T-helper 9 cell (primary cell): Measurements from ENCODE around the gene SLC29A2.
"Not testable (repeated sequence)": the region's sequence is repeated elsewhere in the genome, so short reads cannot be mapped to it uniquely, and the experiment has no call there.

ENCODE experiments used
- DNase-seq: peaks from one replicate; pipeline ENCODE4 v3.0.0-alpha.2; 2020

The SLC29A2 gene

GRCh38 chr11:66380264-66380663 is 8.7 kb upstream of the SLC29A2 start:
- DNase-seq: not testable (repeated sequence)

- not testable (repeated sequence) for DNase-seq
These were observed 2.2 kb upstream of the SLC29A2 start for GRCh38 chr11:66373690-66374287.

DNA sequence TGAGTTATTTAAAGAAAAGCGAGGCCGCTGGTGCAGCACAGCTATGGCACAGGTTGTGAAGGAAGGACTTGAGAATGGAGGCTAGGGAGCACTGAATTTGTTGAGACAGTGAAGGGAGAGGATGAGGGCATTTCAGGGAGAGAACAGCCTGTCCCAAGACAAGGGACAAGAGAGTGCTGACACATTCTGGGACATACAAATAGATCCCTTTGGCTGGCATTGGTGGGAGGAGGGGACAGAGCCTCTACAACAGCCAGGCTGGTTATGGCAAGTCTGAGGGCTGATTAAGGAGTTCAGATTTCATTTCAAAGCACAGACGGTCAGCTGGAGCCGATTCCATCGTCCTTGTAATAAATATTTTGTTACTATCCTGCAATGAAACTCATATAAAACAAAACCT is 1.7 kb upstream of the SLC29A2 start:
- DNase-seq: no peak

DNA sequence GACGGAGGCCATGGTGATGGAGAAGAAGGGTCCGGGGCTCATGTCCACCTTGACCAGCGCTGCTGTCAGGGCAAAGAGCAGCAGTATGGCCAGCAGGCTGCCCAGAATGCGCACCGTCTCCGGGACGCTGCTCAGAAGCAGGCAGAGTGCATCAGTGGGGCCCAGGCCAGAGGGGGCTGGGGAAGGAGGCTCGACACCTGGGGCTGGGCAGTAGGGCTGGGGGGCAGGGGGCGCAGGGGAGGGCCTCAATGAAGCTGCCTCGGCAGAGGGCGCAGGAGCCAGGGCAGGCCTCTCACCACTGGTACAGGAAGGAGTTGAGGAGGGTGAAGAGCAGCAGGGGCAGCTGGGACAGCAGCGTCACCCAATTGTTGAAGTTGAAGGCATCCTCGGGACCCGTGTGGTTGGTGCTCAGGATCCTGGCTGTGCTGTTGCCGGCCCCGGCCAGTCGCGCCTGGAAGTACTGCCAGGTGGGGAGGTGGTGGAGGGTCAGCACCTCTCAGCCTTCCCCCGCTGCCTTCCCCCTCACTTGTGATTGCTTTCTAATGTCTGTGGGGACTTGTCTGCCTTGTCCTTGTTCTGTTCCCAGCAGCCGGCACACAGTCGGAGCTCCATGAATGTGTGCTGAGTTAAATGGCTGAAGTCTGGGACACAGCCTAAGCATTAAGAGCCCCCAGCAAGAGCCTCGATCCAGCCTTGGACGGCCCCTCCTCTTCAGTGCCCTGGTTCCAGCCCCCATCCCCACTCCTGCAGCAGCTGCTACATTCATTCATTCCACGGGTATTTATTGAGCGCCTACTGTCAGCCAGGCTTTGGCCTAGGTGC is 2.3 kb downstream of the SLC29A2 start:
- no peak for DNase-seq

- DNase-seq: no peak
These were observed 3.1 kb downstream of the SLC29A2 start for GRCh38 chr11:66368484-66368883.

DNA sequence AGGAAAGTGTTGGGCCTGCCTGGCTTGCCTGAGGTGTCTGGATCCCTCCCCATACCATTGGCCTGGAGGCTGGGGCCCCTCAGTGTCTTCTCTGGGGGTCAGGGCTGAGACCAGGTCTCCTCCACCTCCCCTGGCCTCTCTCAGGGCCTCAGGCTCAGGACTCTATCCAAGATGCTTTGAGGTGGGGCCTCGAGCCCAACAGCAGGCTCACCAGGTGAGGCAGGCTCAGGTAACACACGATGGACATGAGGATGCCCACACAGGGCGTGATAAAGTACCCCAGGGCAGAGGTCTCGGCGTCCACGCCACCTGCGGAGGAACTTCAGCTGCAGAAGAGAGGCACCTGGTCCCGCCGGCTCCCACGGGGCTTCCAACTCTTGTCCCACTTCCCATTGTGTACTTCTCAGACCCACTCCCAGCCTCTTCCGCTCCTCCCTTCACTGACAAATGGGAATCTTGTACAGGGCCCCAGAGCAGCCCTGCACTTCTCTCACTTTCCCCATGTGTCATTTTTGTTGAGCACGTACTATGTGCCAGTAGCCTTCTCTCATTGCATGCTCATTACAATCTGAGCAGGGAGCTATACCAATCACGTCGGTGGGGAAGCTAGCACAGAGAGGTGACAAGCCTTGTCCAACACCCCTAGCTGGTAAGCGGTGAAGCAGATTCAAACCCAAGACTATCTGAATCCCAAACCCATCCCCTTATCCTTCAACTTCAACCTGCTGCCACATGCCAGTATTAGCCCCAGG is 3.8 kb downstream of the SLC29A2 start:
- no peak for DNase-seq

GRCh38 chr11:66366844-66367477 is 4.6 kb downstream of the SLC29A2 start:
- DNase-seq: no peak

DNA sequence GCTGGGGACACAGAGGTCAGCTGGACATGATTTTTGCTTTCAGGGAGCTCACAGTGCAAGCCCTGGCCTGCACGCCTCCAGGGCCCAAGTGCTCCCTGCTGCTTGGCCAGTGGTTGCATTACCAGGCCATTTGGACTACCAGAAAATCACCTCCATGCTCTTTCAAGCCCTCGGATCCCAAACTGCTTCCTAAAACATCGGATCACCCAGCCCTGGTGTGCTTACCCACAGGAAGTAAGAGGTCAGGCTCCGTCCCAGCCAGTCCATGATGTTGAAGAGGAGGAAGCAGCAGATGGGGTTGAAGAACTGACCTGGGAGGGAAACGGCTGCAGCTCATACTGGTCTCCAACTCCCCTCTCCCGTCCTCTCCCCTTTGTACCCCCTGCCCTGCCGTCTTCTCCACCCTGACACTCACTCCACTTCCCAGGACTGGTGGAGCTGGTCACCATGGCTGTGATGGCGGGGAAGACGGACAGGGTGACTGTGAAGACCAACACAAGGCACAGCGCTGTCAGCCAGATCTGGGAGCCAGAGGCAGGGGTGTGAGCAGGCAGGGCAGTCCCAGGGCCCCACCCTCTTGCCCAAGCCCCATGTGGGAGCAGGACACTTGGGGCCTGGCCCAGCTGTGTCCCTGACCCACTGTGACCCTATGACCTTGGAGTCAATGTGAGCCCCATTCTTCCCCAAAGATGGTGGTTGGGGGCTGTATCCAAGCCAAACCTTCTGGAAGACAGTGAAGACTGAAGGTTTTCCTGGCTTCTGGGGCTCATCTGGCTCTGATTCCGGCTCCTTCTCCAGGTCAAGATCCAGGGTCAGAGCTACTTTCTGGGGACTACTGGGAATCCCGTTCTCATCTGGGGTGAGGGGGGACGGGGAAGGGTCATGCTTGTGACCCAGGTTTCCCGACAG is 5.6 kb downstream of the SLC29A2 start:
- DNase-seq: no peak

DNA sequence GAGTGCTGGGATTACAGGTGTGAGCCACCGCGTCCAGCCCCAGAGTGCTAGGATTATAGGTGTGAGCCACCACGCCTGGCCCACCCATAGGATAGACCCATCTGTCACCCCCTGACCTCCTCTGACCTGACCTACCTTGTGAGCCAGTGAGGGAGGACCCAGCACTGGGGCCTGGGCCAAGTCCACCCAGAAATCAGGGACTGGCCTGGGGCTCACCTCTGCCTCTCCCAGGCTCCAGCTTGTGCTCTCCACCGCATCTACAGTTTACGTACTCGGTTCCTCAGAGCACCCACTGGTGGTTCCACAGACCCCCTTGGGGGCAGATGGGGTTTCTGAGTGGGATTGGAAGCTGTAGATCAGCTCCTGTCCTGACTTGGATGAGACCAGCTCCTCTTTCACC is 6.4 kb downstream of the SLC29A2 start:
- no peak for DNase-seq

DNA sequence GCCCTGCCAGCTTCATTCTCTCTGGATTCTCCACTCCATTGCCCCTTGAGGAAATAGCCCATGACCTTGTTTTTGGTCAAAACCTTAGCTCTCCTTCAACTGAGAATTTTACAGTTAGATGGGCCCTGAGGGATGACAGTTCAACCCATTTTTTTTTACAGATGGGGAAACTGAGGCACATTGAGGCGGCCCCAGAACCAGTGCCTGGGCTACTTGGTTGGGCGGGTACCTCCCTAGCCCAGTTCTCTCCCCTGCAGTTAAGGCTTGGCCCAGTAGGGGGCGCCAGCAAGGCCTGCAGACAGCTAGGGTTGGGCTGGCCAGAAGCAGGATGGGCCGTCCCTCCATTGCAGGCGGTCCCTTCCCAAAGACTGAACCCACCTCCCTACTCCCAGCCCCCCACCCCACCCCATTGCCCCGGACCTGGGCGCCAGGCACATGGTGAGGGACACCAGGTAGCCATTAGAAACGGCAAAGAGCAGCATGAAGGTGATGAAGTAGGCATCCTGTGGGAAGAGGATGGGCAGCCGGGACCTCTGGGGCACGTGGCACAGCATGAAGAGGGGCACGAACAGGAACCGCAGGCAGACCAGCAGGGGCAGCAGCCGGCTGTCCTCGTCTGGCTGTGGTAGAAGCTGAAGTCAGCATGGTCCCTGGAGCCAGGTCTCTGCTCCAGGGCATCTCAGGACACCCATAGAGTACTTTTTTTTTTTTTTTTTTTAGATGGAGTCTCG is 7.6 kb downstream of the SLC29A2 start:
- DNase-seq: peak; percentile 67

GRCh38 chr11:66363187-66363601 is 8.4 kb downstream of the SLC29A2 start:
- DNase-seq: no peak

- DNase-seq: no peak
These were observed 8.9 kb downstream of the SLC29A2 start for GRCh38 chr11:66362481-66363147.

- DNase-seq: no peak
These were observed 10.0 kb downstream of the SLC29A2 start for GRCh38 chr11:66361502-66361941.

DNA sequence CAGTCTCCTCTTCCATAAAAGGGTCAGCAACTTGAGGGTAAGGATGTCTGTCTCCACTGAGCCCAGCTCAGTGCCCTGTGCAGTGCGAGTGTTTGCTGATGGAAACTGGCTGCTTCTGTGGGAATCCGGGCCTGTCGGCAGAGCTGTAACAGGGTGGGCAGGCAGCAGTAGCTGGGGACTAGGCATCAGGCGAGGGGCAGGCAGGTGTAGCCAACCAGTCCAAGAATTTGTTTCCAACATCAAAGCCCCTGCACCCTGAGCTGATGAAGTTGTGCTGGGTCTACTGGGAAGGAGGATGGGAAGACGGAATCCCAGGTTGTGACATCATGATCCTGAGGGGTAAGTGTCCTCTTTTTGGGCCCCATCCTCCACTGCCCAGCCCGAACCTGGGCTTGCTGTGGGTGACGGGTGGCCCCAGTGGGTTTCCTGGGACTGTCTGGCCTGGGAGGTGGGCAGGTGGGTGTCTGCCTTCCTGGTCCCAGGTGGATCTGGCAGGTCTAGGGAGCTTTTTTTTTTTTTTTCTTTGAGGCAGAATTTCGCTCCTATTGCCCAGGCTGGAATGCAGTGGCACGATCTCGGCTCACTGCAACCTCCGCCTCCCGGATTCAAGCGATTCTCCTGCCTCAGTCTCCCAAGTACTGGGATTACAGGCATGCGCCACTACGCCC is 11.0 kb downstream of the SLC29A2 start:
- DNase-seq: no peak

- DNase-seq: no peak
These were observed 11.9 kb downstream of the SLC29A2 start for GRCh38 chr11:66359662-66360087.

DNA sequence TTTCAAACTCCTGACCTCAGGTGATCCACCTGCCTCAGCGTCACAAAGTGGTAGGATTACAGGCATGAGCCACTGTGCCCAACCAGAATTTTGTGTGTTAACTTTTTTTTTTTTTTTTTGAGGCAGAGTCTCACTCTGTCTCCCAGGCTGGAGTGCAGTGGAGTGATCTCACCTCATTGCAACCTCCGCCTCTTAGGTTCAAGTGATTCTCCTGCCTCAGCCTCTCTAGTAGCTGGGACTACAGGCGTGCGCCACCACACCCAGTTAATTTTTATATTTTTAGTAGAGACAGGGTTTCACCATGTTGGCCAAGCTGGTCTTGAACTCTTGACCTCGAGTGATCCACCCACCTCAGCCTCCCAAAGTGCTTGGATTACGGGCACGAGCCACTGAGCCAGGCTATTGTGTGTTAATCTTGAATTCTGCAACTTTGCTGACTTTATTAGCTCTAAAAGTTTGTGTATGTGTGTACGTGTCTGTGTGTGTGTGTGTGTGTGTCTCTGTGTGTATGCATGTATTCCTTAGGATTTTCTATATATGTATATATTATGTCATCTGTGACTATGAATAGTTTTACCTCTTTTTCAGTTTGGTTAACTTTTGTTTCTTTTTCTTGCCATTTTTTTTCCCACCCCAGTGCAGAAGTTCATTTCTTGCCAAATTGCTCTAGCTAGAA is 20.9 kb downstream of the SLC29A2 start:
- DNase-seq: not testable (repeated sequence)

DNA sequence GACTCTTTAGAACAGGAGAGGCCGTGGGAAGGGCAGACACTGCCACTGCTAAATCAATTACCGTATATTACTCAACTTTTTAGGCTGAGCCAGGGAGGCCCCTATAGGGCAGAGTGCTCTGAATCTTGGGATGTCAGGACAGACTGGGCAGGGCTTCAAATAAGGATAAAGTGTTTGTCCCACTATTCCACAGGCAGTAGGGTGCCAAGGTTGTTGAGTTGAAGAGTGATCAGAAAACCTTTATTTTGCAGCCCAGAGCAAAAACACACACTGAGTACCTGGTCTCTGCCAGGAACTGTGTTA is 22.5 kb downstream of the SLC29A2 start:
- DNase-seq: no peak

GRCh38 chr11:66347425-66348276 is 23.9 kb downstream of the SLC29A2 start, which contains the start of gene B4GAT1:
Gene B4GAT1 (minus strand): TSS chr11:66347629. CDS start chr11:66347545, 84 bp downstream.
- peak; percentile 63 for DNase-seq
